K562 (cell line): Measurements from ENCODE around the gene COX6A2. TPM values are rescaled to one million over a fixed set of nuclear protein-coding genes. Genes with fewer than 3 reads are reported as not detected.

Experiments
- ATAC-seq: fragments of 200-7000 bp; cut with Tn5 transposase; 3 replicates; pipeline ENCODE4 v1.9.1; 2020; ENCODE audit warnings: moderate library complexity
- BruUV-seq: library from RNA; stranded (reverse); fragments of 400-500 nt; replicated peaks from 2 replicates; lab custom pipeline; 2021; lab: Mats Ljungman, UMichigan
- CTCF ChIA-PET: fragments of 300-600 bp; formaldehyde crosslinking; extraction: SDS; loops from one replicate; lab custom pipeline; 2021; ENCODE audit warnings: low intra/inter-chr PET ratio; lab: Yijun Ruan, JAX
- POLR2A ChIA-PET: fragments of 300-600, 350-650 bp; sonication (Branson Sonifier 250); formaldehyde crosslinking; extraction: SDS; loops from one replicate; lab custom pipeline; 2021; ENCODE audit warnings: antibody characterized with exemption, inconsistent platforms; lab: Yijun Ruan, JAX
- DNase-seq, 4 experiments: peaks; one replicate each; pipeline versions ENCODE4 v3.0.0 to v3.0.0-alpha.2; 2011 to 2018; ENCODE audit warnings: low spot score in 3 of 4, mixed read lengths in 3 of 4; ENCODE audit errors: extremely low read depth in 1 of 4
- FAIRE-seq: peaks from 2 replicates; lab custom pipeline; 2011; peaks lifted over from hg19 to GRCh38; lab: Jason Lieb, UNC
- H2AFZ ChIP-seq: 2 replicates; pipeline ENCODE4 v1.6.0; 2011; ENCODE audit warnings: low read depth, low read length, control low read depth, inconsistent platforms
- H3K27ac ChIP-seq: fragments of 200-600 bp; 3 replicates; pipeline ENCODE4 v1.8.0; 2011; ENCODE audit warnings: low read depth, mild to moderate bottlenecking, control low read depth, inconsistent platforms, low read length, moderate library complexity, mixed read lengths; ENCODE audit errors: extremely low read depth
- H3K27me3 ChIP-seq, 2 experiments: fragments of 300-600 bp in 1 of 2; 2 replicates in 1 of 2; 3 replicates in 1 of 2; pipeline versions ENCODE4 v1.6.0 to v1.8.0; 2011; ENCODE audit warnings: inconsistent platforms in 2 of 2, low read length in 2 of 2, mild to moderate bottlenecking in 1 of 2, mixed read lengths in 1 of 2, moderate library complexity in 1 of 2; ENCODE audit not compliant: control insufficient read depth in 2 of 2, insufficient read depth in 2 of 2
- H3K36me3 ChIP-seq: fragments of 300-600 bp; 3 replicates; pipeline ENCODE4 v1.8.0; 2011; ENCODE audit warnings: mild to moderate bottlenecking, low read length, inconsistent platforms; ENCODE audit not compliant: control insufficient read depth, insufficient read depth
- H3K4me1 ChIP-seq, 2 experiments: fragments of 200-600 bp in 1 of 2; replicated peaks in 1 of 2; 2 replicates in 1 of 2; 3 replicates in 1 of 2; pipeline versions ENCODE4 v1.5.1 to v1.8.0; 2011; ENCODE audit warnings: inconsistent platforms in 2 of 2, low read length in 2 of 2, mild to moderate bottlenecking in 1 of 2, mixed read lengths in 1 of 2, moderate library complexity in 1 of 2; ENCODE audit not compliant: control insufficient read depth in 2 of 2, insufficient read depth in 2 of 2
- H3K4me2 ChIP-seq: 2 replicates; pipeline ENCODE4 v1.6.1; 2011; ENCODE audit warnings: low read length, control low read depth, inconsistent platforms, mixed read lengths; ENCODE audit not compliant: insufficient read depth
- H3K4me3 ChIP-seq: fragments of 200-600 bp; sonication (generic), shearing (Covaris generic); 2 replicates; pipeline ENCODE4 v1.5.1; 2016; ENCODE audit warnings: control low read depth, inconsistent platforms
- H3K79me2 ChIP-seq: fragments of 200-600 bp; 3 replicates; pipeline ENCODE4 v1.8.0; 2011; ENCODE audit warnings: low read length, inconsistent platforms; ENCODE audit not compliant: control insufficient read depth, insufficient read depth
- H3K9ac ChIP-seq, 2 experiments: 2 replicates each; pipeline versions ENCODE4 v1.6.0 to v1.6.1; 2011; ENCODE audit warnings: low read depth in 2 of 2, low read length in 2 of 2, control low read depth in 1 of 2, inconsistent platforms in 1 of 2, mild to moderate bottlenecking in 1 of 2, mixed read lengths in 1 of 2; ENCODE audit not compliant: insufficient read depth in 1 of 2
- H3K9me1 ChIP-seq: one replicate; pipeline ENCODE4 v1.6.0; 2011; ENCODE audit warnings: inconsistent platforms, mild to moderate bottlenecking, low read length, moderate library complexity; ENCODE audit not compliant: control insufficient read depth, insufficient read depth
- H3K9me3 ChIP-seq: replicated peaks from 2 replicates; pipeline ENCODE4 v1.5.1; 2011; ENCODE audit warnings: low read depth, low read length, inconsistent platforms; ENCODE audit not compliant: control insufficient read depth, insufficient read depth
- H4K20me1 ChIP-seq: replicated peaks from 2 replicates; pipeline ENCODE4 v1.6.1; 2011; ENCODE audit warnings: low read length, inconsistent platforms, mixed read lengths; ENCODE audit not compliant: control insufficient read depth, insufficient read depth
- ATF1 ChIP-seq, 2 experiments: fragments of 450-650 bp in 1 of 2; IDR thresholded peaks; 2 replicates each; pipeline ENCODE4 v1.6.1; 2016; ENCODE audit warnings: missing compliant biosample characterization in 1 of 2, missing genetic modification characterization in 1 of 2
- BHLHE40 ChIP-seq: IDR thresholded peaks from 2 replicates; pipeline ENCODE4 v1.6.1; 2011; ENCODE audit warnings: low read length, improper control_type of control experiment
- CAMTA2 ChIP-seq: fragments of 250-450 bp; sonication (Bioruptor Pico); conservative IDR thresholded peaks from 2 replicates; pipeline ENCODE4 v1.5.1; 2022
- CBFA2T2 ChIP-seq: fragments of 450-650 bp; conservative IDR thresholded peaks from 2 replicates; pipeline ENCODE4 v1.6.1; 2017; ENCODE audit warnings: mild to moderate bottlenecking
- ERF ChIP-seq: fragments of 450-650 bp; formaldehyde crosslinking; IDR thresholded peaks from 2 replicates; pipeline ENCODE4 v1.4.0; 2020; ENCODE audit warnings: mild to moderate bottlenecking, mixed read lengths
- FOSL1 ChIP-seq: fragments of 200-800 bp; sonication (Bioruptor generic); conservative IDR thresholded peaks from 2 replicates; pipeline ENCODE4 v1.6.1; 2016; ENCODE audit warnings: missing genetic modification characterization, missing compliant biosample characterization
- FOXK1 ChIP-seq: sonication (generic); formaldehyde crosslinking; IDR thresholded peaks from 2 replicates; pipeline ENCODE4 v1.8.0; 2022; ENCODE audit warnings: missing genetic modification reagents, mild to moderate bottlenecking, borderline replicate concordance
- HLTF ChIP-seq: fragments of 450-650 bp; IDR thresholded peaks from 2 replicates; pipeline ENCODE4 v1.6.1; 2016
- MYNN ChIP-seq, 2 experiments: sonication (generic); formaldehyde crosslinking in 1 of 2; IDR thresholded peaks; 2 replicates each; pipeline versions ENCODE4 v1.5.0 to v1.6.1; 2016 to 2020; ENCODE audit warnings: antibody characterized with exemption in 1 of 2, missing genetic modification reagents in 1 of 2
- RBFOX2 ChIP-seq: fragments of 200-400 bp; formaldehyde crosslinking; IDR thresholded peaks from 2 replicates; pipeline ENCODE4 v1.6.1; 2017; ENCODE audit warnings: low read depth, mild to moderate bottlenecking, low read length, moderate library complexity
- SLC30A9 ChIP-seq: fragments of 250-450 bp; sonication (Bioruptor Pico); IDR thresholded peaks from 2 replicates; pipeline ENCODE4 v1.8.0; 2022; ENCODE audit warnings: mild to moderate bottlenecking, moderate library complexity
- SNIP1 ChIP-seq: fragments of 450-650 bp; IDR thresholded peaks from 2 replicates; pipeline ENCODE4 v1.7.1; 2017; ENCODE audit warnings: low read depth, mild to moderate bottlenecking
- TRIM24 ChIP-seq, 2 experiments: fragments of 450-650 bp; IDR thresholded peaks; 2 replicates each; pipeline ENCODE4 v1.6.1; 2016
- ZFP36 ChIP-seq: fragments of 150-350 bp; IDR thresholded peaks from 2 replicates; pipeline ENCODE4 v1.6.1; 2018; ENCODE audit warnings: low read length, low read depth; ENCODE audit not compliant: partially characterized antibody
- ZNF41 ChIP-seq: fragments of 250-450 bp; sonication (Bioruptor Pico); conservative IDR thresholded peaks from 2 replicates; pipeline ENCODE4 v1.4.0; 2020; ENCODE audit warnings: mild to moderate bottlenecking
- WGBS: fragments of 100-300 bp; shearing (Covaris generic); methylation state at CpG from one replicate; pipeline ENCODE4 v1.1.6; 2016; ENCODE audit warnings: low coverage, mixed read lengths; ENCODE audit not compliant: insufficient coverage; ENCODE audit errors: missing lambda C conversion rate; 5-methylcytosine and 5-hydroxymethylcytosine counted together
- in situ Hi-C: fragments of 300-500 bp; cut with MboI; formaldehyde crosslinking; loops from 4 replicates; pipeline ENCODE4 v1.15.0; 2018; ENCODE audit warnings: inconsistent platforms, mixed read lengths
- intact Hi-C: fragments of 100-400 bp; cut with micrococcal nuclease; formaldehyde crosslinking; loops from 2 replicates; pipeline ENCODE4 v1.14.2; 2022
- polyA plus RNA-seq, 8 experiments: library from polyadenylated mRNA; depleted of rRNA in 4 of 8; stranded (reverse) in 5 of 8; unstranded in 3 of 8; fragments of >200 nt; fragmentation: Nextera tagmentation in 2 of 8; fragmentation: Illumina TruSeq in 1 of 8; extraction: Ambion mirVana in 2 of 8; extraction: Trizol in 1 of 8; gene quantifications; 2 replicates each; pipeline versions ENCODE4 v1.2.1 to v1.2.3, GENCODE V29; 2011 to 2014; ENCODE audit warnings: inconsistent platforms in 1 of 8, missing spikeins in 1 of 8
- total RNA-seq, 7 experiments: library from RNA; depleted of rRNA in 6 of 7; stranded (reverse); fragments of >200 nt in 6 of 7; fragmentation: Illumina TruSeq in 2 of 7; extraction: Trizol in 2 of 7; gene quantifications; 2 replicates each; pipeline versions ENCODE4 v1.2.1 to v1.2.3, GENCODE V29; 2011 to 2021; ENCODE audit warnings: low replicate concordance in 1 of 7
- TF ChIP-seq, protein P1 (sequence below): fragments of 150-350 bp; IDR thresholded peaks from 2 replicates; pipeline ENCODE4 v1.6.1; 2014; ENCODE audit warnings: low read depth, mild to moderate bottlenecking, low read length, borderline replicate concordance
- TF ChIP-seq, protein P2 (sequence below): fragments of 450-650 bp; IDR thresholded peaks from 2 replicates; pipeline ENCODE4 v1.6.1; 2016; ENCODE audit warnings: antibody characterized with exemption

The COX6A2 gene
- total and polyA plus RNA-seq, 9 of the 15 experiments (the other 6 are each of a cell fraction or from before 2014, with no cell fraction given) = not detected

DNA sequence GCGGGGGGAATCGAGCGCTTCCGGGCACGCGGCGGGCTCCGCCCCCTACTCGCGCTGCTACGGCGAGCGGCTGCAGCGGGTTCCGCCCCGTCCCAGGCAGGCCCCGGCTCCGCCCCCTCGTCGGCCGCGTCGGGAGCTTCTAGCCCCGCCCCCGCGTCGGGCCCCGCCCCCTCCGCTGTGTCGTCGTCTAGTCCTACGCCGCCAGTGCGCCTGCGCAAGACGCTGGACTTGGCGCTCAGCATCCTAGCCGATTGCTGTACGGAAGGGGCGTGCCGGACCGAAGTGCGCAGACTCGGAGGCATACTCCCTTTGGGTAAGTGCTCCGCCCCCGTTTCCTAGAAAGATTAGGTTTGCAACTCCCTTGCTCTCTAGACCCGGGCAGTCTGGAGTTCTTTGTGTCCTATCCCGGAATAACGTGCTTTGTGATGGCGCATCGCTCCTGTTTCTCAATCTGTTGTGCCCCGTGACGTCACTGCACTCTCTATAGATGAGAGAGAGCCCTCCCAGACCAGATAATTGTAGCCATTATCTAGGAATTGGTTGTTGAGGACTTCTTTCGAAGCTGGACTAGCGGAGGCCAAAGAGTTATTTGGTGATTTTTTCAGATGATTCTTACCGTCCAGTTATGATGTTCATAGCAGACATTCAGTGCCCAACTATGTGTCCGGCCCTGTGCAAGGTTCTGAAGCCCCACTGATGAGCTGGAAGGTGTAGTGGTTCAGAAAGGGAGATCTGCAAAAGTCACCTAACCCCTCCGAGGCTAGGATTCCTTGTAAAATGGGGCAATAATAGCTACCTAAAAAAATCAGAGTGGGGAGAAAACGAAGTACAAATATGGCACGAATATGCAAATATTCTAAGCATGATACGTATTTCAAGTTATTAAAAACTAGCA, 31.8 kb upstream of the COX6A2 start:
- no peaks in the 10 kb centered on the region for H3K9me3 ChIP-seq
- ATAC-seq = peak; percentile 82
- ChIA-PET POLR2A (interaction anchor here (0.6 to 1.9 kb wide), 17 partner anchors 8 to 901 kb away, joined by 3 to 15 read pairs (median 4); partner anchors contain the start of genes FUS and RUSF1), CTCF (interaction anchor here (0.6 to 1.0 kb wide), 5 partner anchors 237 to 459 kb away, joined by 3 to 4 read pairs (median 3); no protein-coding TSS in a partner anchor)
- peak overlapping the region; percentile 99 for H2AFZ ChIP-seq
- H3K79me2 ChIP-seq = peaks cover 54% of the 10 kb centered on the region
- peak overlapping the region; percentile 97 for H3K4me2 ChIP-seq
- under 1% methylated on average over 45 of the region's 61 CpGs for WGBS
- BruUV-seq = no TSS peak
- H3K4me1 ChIP-seq = peaks cover 24 to 50% of the 10 kb centered on the region in 2 experiments
- H3K9ac ChIP-seq = peak overlapping the region; percentile 98 to 100
- in situ Hi-C loops (loop anchor here (10.0 kb wide), 1 partner anchor 235 kb away; no protein-coding TSS in a partner anchor), intact Hi-C loops (loop anchor here (5.0 to 10.0 kb wide), 3 partner anchors 47 to 505 kb away; partner anchors contain the start of genes RUSF1 and SETD1A)
- peak overlapping the region; percentile 83 for H3K4me3 ChIP-seq
- H4K20me1 ChIP-seq = peaks cover 4% of the 10 kb centered on the region
- DNase-seq = peak; percentile 95 to 99 (median 96)
- H3K9me1 ChIP-seq = no peaks in the 10 kb centered on the region
- peaks cover 53% of the 10 kb centered on the region; the same call in 2 of the 3 replicates for H3K36me3 ChIP-seq
- H3K27ac ChIP-seq = peak overlapping the region; percentile 99
- H3K27me3 ChIP-seq = no peaks in the 10 kb centered on the region
- peak; percentile 98 for FAIRE-seq
- TF ChIP-seq ATF1 (CRISPR knock-in tag; IDR thresholded peaks at IDR 0.05) (no peak), ATF1 (tag; IDR thresholded peaks at IDR 0.05) (peak; percentile 30; the same call in 1 of the 2 replicates), ZNF41 (no peak), FOSL1 (tag) (0 out of 2 replicates have a peak, but pooled peaks have one; percentile 13), ZFP36 (peak; percentile 13), SNIP1 (no peak), SLC30A9 (CRISPR knock-in tag) (no peak), FOXK1 (CRISPR knock-in tag) (0 out of 2 replicates have a peak, but pooled peaks have one; percentile 61), BHLHE40 (no peak), ERF (CRISPR knock-in tag) (no peak), CAMTA2 (no peak), CBFA2T2 (no peak), RBFOX2 (no peak), TRIM24 (IDR thresholded peaks at IDR 0.05) (no peak), MYNN (IDR thresholded peaks at IDR 0.05) (no peak), MYNN (CRISPR knock-in tag; IDR thresholded peaks at IDR 0.05) (no peak), HLTF (no peak)
- TF ChIP-seq, protein P1, sequence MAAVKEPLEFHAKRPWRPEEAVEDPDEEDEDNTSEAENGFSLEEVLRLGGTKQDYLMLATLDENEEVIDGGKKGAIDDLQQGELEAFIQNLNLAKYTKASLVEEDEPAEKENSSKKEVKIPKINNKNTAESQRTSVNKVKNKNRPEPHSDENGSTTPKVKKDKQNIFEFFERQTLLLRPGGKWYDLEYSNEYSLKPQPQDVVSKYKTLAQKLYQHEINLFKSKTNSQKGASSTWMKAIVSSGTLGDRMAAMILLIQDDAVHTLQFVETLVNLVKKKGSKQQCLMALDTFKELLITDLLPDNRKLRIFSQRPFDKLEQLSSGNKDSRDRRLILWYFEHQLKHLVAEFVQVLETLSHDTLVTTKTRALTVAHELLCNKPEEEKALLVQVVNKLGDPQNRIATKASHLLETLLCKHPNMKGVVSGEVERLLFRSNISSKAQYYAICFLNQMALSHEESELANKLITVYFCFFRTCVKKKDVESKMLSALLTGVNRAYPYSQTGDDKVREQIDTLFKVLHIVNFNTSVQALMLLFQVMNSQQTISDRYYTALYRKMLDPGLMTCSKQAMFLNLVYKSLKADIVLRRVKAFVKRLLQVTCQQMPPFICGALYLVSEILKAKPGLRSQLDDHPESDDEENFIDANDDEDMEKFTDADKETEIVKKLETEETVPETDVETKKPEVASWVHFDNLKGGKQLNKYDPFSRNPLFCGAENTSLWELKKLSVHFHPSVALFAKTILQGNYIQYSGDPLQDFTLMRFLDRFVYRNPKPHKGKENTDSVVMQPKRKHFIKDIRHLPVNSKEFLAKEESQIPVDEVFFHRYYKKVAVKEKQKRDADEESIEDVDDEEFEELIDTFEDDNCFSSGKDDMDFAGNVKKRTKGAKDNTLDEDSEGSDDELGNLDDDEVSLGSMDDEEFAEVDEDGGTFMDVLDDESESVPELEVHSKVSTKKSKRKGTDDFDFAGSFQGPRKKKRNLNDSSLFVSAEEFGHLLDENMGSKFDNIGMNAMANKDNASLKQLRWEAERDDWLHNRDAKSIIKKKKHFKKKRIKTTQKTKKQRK = no peak
- TF ChIP-seq, protein P2, sequence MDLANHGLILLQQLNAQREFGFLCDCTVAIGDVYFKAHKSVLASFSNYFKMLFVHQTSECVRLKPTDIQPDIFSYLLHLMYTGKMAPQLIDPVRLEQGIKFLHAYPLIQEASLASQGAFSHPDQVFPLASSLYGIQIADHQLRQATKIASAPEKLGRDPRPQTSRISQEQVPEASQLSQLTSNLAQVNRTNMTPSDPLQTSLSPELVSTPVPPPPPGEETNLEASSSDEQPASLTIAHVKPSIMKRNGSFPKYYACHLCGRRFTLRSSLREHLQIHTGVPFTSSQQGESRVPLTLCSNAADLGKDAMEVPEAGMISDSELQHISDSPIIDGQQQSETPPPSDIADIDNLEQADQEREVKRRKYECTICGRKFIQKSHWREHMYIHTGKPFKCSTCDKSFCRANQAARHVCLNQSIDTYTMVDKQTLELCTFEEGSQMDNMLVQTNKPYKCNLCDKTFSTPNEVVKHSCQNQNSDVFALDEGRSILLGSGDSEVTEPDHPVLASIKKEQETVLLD = peak; percentile 94
